ENCODE measurements around the gene TSHZ2.

Gene TSHZ2

GRCh38 chr20:53210041-53210440, 237.9 kb downstream of the TSHZ2 start:
- TF ChIP-seq POLR2AphosphoS5 (IDR thresholded peaks at IDR 0.05; ENCODE audit: low read depth, low read length) = no peak
- TF ChIP-seq POLR2A (IDR thresholded peaks at IDR 0.05; ENCODE audit: low read depth, low read length) = no peak
- TF ChIP-seq TAF1 (IDR thresholded peaks at IDR 0.05; ENCODE audit: borderline replicate concordance, low read depth, low read length) = no peak
- DNase-seq (ENCODE audit: insufficient read length) (no peak), FAIRE-seq (no peak)

- FAIRE-seq = no peak
- TF ChIP-seq TAF1 (IDR thresholded peaks at IDR 0.05; ENCODE audit: borderline replicate concordance, low read depth, low read length) (no peak), POLR2AphosphoS5 (IDR thresholded peaks at IDR 0.05; ENCODE audit: low read depth, low read length) (no peak), POLR2A (IDR thresholded peaks at IDR 0.05; ENCODE audit: low read depth, low read length) (no peak)
- DNase-seq (ENCODE audit: insufficient read length) = no peak
Observed at GRCh38 chr20:53210931-53211330, 238.8 kb downstream of the TSHZ2 start.

- DNase-seq (ENCODE audit: insufficient read length) (no peak), FAIRE-seq (no peak)
- TF ChIP-seq TAF1 (IDR thresholded peaks at IDR 0.05; ENCODE audit: borderline replicate concordance, low read depth, low read length) (no peak), POLR2A (IDR thresholded peaks at IDR 0.05; ENCODE audit: low read depth, low read length) (no peak), POLR2AphosphoS5 (IDR thresholded peaks at IDR 0.05; ENCODE audit: low read depth, low read length) (no peak)
Observed at GRCh38 chr20:53212018-53212417, 239.9 kb downstream of the TSHZ2 start.

GRCh38 chr20:53214392-53214791, 242.2 kb downstream of the TSHZ2 start:
- no peak for TF ChIP-seq POLR2AphosphoS5 (IDR thresholded peaks at IDR 0.05; ENCODE audit: low read depth, low read length)
- TF ChIP-seq POLR2A (IDR thresholded peaks at IDR 0.05; ENCODE audit: low read depth, low read length) = no peak
- TF ChIP-seq TAF1 (IDR thresholded peaks at IDR 0.05; ENCODE audit: borderline replicate concordance, low read depth, low read length) = no peak
- FAIRE-seq (no peak), DNase-seq (ENCODE audit: insufficient read length) (no peak)

- FAIRE-seq = no peak
- DNase-seq (ENCODE audit: insufficient read length) = no peak
- no peak for TF ChIP-seq POLR2AphosphoS5 (IDR thresholded peaks at IDR 0.05; ENCODE audit: low read depth, low read length)
- TF ChIP-seq TAF1 (IDR thresholded peaks at IDR 0.05; ENCODE audit: borderline replicate concordance, low read depth, low read length) = no peak
- no peak for TF ChIP-seq POLR2A (IDR thresholded peaks at IDR 0.05; ENCODE audit: low read depth, low read length)
Observed at GRCh38 chr20:53215166-53215565, 243.0 kb downstream of the TSHZ2 start.

- TF ChIP-seq POLR2A (IDR thresholded peaks at IDR 0.05; ENCODE audit: low read depth, low read length) (no peak), TAF1 (IDR thresholded peaks at IDR 0.05; ENCODE audit: borderline replicate concordance, low read depth, low read length) (no peak), POLR2AphosphoS5 (IDR thresholded peaks at IDR 0.05; ENCODE audit: low read depth, low read length) (no peak)
- DNase-seq (ENCODE audit: insufficient read length) = no peak
- FAIRE-seq = no peak
Observed at GRCh38 chr20:53216478-53216855, 244.3 kb downstream of the TSHZ2 start.

GRCh38 chr20:53216856-53217576, 244.9 kb downstream of the TSHZ2 start:
- peak; percentile 52 for DNase-seq (ENCODE audit: insufficient read length)
- FAIRE-seq = peak; percentile 44
- TF ChIP-seq TAF1 (IDR thresholded peaks at IDR 0.05; ENCODE audit: borderline replicate concordance, low read depth, low read length) = no peak
- TF ChIP-seq POLR2AphosphoS5 (IDR thresholded peaks at IDR 0.05; ENCODE audit: low read depth, low read length) = no peak
- TF ChIP-seq POLR2A (IDR thresholded peaks at IDR 0.05; ENCODE audit: low read depth, low read length) = no peak

GRCh38 chr20:53220482-53221307, 248.5 kb downstream of the TSHZ2 start:
- TF ChIP-seq TAF1 (IDR thresholded peaks at IDR 0.05; ENCODE audit: borderline replicate concordance, low read depth, low read length) (no peak), POLR2A (IDR thresholded peaks at IDR 0.05; ENCODE audit: low read depth, low read length) (no peak), POLR2AphosphoS5 (IDR thresholded peaks at IDR 0.05; ENCODE audit: low read depth, low read length) (no peak)
- no peak for FAIRE-seq
- no peak for DNase-seq (ENCODE audit: insufficient read length)

GRCh38 chr20:53221731-53222130, 249.6 kb downstream of the TSHZ2 start:
- no peak for FAIRE-seq
- TF ChIP-seq TAF1 (IDR thresholded peaks at IDR 0.05; ENCODE audit: borderline replicate concordance, low read depth, low read length) (no peak), POLR2A (IDR thresholded peaks at IDR 0.05; ENCODE audit: low read depth, low read length) (no peak), POLR2AphosphoS5 (IDR thresholded peaks at IDR 0.05; ENCODE audit: low read depth, low read length) (no peak)
- DNase-seq (ENCODE audit: insufficient read length) = no peak

- TF ChIP-seq POLR2A (IDR thresholded peaks at IDR 0.05; ENCODE audit: low read depth, low read length) (no peak), TAF1 (IDR thresholded peaks at IDR 0.05; ENCODE audit: borderline replicate concordance, low read depth, low read length) (no peak), POLR2AphosphoS5 (IDR thresholded peaks at IDR 0.05; ENCODE audit: low read depth, low read length) (no peak)
- DNase-seq (ENCODE audit: insufficient read length) (no peak), FAIRE-seq (no peak)
Observed at GRCh38 chr20:53222416-53222815, 250.3 kb downstream of the TSHZ2 start.

GRCh38 chr20:53222932-53223331, 250.8 kb downstream of the TSHZ2 start:
- DNase-seq (ENCODE audit: insufficient read length) (no peak), FAIRE-seq (no peak)
- TF ChIP-seq POLR2A (IDR thresholded peaks at IDR 0.05; ENCODE audit: low read depth, low read length) (no peak), POLR2AphosphoS5 (IDR thresholded peaks at IDR 0.05; ENCODE audit: low read depth, low read length) (no peak), TAF1 (IDR thresholded peaks at IDR 0.05; ENCODE audit: borderline replicate concordance, low read depth, low read length) (no peak)

All from GM12892 (cell line).